ENCODE measurements around the gene ANKRD11. TPM values are rescaled to one million over a fixed set of nuclear protein-coding genes. Genes with fewer than 3 reads are reported as not detected.
"Not testable (repeated sequence)": the region's sequence is repeated elsewhere in the genome, so short reads cannot be mapped to it uniquely, and the experiment has no call there.

Gene ANKRD11
- total RNA-seq, 1 experiment from 2014 or later: 266 TPM

DNA sequence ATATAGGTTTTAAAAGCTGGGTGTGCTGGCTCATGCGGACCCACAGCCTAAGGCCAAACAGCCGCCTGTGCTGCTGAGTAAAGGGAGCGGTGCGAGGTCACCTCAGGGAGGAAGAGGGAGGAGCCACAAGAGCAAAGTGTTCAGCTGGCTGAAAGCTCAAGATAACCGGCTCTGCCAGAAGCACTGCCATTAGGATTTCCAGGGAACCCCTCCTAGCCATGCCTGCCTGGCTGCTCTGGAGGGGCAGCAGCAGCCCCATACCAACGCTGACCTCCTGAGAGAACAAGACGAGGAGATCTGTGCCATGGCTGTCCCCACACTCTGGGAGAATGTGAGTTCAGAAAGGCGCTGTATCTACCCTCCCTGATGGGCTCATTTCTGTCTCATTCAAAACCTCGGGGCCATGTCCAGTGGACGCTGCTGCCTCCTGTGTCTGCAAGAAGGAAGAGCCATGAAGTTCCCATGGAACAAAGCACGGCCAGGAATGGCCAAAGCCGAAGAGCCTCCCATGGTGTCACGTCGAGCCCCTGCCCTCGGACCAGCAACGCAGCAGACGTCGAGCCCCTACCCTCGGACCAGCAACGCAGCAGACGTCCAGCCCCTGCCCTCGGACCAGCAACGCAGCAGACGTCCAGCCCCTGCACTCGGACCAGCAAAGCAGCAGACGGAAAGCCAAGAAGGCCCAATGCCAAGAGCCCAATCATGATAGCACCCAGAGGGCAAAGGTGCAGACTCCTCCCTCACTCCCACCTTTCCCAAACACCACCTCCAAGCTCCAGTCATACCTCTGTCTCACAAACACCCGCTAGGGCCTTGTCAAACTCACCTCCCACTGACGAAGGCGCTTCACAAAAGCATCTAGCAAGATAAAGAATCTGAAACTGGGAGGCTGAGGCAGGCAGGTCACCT, 107.0 kb downstream of the ANKRD11 start:
- Histone ChIP-seq H3K9me2 (ENCODE audit: insufficient read depth) (no peaks in the 10 kb centered on the region), H3K9ac (ENCODE audit: low read length) (no peak overlapping the region), H3K27ac (ENCODE audit: low read depth, low read length) (no peak overlapping the region), H3K4me3 (replicated peaks in 1 of 2; ENCODE audit: low read depth in 1 of 2, low read length in 2 of 2) (no peak overlapping the region), H3K9me3 (ENCODE audit: control insufficient read depth in 1 of 2, insufficient read depth in 1 of 2, low read depth in 1 of 2, low read length in 2 of 2) (no peaks in the 10 kb centered on the region), H3K27me3 (ENCODE audit: insufficient read depth, low read length) (no peaks in the 10 kb centered on the region), H3K36me3 (ENCODE audit: control insufficient read depth in 1 of 2, insufficient read depth in 2 of 2, low read length in 2 of 2) (no peaks in the 10 kb centered on the region), H3K79me2 (ENCODE audit: insufficient read depth, low read length) (peaks cover 99% of the 10 kb centered on the region), H3K4me1 (ENCODE audit: control insufficient read depth in 1 of 2, insufficient read depth in 2 of 2, low read length in 2 of 2) (peaks cover 0 to 20% of the 10 kb centered on the region in 2 experiments; a peak in 1 of 4 replicates), H2AFZ (ENCODE audit: low read depth, low read length, poor library complexity, severe bottlenecking) (no peak overlapping the region), H4K20me1 (ENCODE audit: insufficient read depth) (peaks cover 37% of the 10 kb centered on the region; the same call in 1 of the 2 replicates), H3K4me2 (ENCODE audit: low read length) (no peak overlapping the region)
- POLR2A ChIA-PET: no interaction called here
- DNase-seq (ENCODE audit: low read depth, low spot score) (no peak), ATAC-seq (peak; percentile 26)
- CTCF ChIA-PET: no interaction called here
- RAD21 ChIA-PET (ENCODE audit: low non-redundant PET in 1 of 2, low total read pairs in 2 of 2, uncharacterized antibody in 2 of 2, unreplicated experiment in 2 of 2): no interaction called here
- intact Hi-C loops (cut with micrococcal nuclease): no loop called here
- TF ChIP-seq SIN3A (IDR thresholded peaks at IDR 0.05; ENCODE audit: low read depth) (no peak), POLR2AphosphoS5 (IDR thresholded peaks at IDR 0.05; ENCODE audit: low read depth, low read length) (no peak), RAD21 (IDR thresholded peaks at IDR 0.05; ENCODE audit: low read depth) (no peak), CEBPB (IDR thresholded peaks at IDR 0.05; ENCODE audit: low read depth) (no peak), EZH2phosphoT487 (IDR thresholded peaks at IDR 0.05; ENCODE audit: borderline replicate concordance) (no peak), ZNF274 (IDR thresholded peaks at IDR 0.05; ENCODE audit: low read depth, low read length) (no peak), CBX3 (IDR thresholded peaks at IDR 0.05; ENCODE audit: low read depth) (no peak), POLR2A (IDR thresholded peaks at IDR 0.05; ENCODE audit: borderline replicate concordance, extremely low read depth, insufficient read depth, insufficient read length) (no peak), TCF7L2 (IDR thresholded peaks at IDR 0.05; ENCODE audit: borderline replicate concordance, extremely low read depth, insufficient read depth, insufficient read length) (no peak), SRF (IDR thresholded peaks at IDR 0.05; ENCODE audit: low read depth) (no peak), JUND (IDR thresholded peaks at IDR 0.05) (no peak)
- TF ChIP-seq, protein P1, sequence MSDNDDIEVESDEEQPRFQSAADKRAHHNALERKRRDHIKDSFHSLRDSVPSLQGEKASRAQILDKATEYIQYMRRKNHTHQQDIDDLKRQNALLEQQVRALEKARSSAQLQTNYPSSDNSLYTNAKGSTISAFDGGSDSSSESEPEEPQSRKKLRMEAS (IDR thresholded peaks at IDR 0.05): no peak
- TF ChIP-seq, protein P2, sequence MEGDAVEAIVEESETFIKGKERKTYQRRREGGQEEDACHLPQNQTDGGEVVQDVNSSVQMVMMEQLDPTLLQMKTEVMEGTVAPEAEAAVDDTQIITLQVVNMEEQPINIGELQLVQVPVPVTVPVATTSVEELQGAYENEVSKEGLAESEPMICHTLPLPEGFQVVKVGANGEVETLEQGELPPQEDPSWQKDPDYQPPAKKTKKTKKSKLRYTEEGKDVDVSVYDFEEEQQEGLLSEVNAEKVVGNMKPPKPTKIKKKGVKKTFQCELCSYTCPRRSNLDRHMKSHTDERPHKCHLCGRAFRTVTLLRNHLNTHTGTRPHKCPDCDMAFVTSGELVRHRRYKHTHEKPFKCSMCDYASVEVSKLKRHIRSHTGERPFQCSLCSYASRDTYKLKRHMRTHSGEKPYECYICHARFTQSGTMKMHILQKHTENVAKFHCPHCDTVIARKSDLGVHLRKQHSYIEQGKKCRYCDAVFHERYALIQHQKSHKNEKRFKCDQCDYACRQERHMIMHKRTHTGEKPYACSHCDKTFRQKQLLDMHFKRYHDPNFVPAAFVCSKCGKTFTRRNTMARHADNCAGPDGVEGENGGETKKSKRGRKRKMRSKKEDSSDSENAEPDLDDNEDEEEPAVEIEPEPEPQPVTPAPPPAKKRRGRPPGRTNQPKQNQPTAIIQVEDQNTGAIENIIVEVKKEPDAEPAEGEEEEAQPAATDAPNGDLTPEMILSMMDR (IDR thresholded peaks at IDR 0.05 in 2 of 3, conservative IDR thresholded peaks at IDR 0.05 in 1 of 3; ENCODE audit: borderline replicate concordance in 1 of 3, insufficient read depth in 1 of 3, low read depth in 2 of 3, low read length in 2 of 3): no peak
- no TSS peak for BruUV-seq (replicated peaks)

DNA sequence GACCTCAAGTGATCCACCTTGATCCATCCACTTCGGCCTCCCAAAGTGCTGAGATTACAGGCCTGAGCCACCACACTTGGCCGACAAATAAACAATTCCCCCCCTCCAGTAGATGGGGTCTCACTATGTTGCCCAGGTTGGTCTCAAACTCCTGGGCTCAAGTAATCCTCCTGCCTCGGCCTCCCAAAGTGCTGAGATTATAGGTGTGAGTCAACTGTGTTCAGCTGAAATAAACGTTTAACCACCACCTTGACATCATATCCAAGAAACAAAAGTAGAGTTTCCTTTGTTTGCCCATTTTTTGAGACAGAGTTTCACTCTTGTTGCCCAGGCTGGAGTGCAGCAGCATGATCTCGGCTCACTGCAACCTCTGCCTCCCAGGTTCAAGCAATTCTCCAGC, 107.8 kb downstream of the ANKRD11 start:
- RAD21 ChIA-PET (ENCODE audit: low non-redundant PET in 1 of 2, low total read pairs in 2 of 2, uncharacterized antibody in 2 of 2, unreplicated experiment in 2 of 2); intact Hi-C loops (cut with micrococcal nuclease): not testable (repeated sequence)
- peaks cover 32% of the 10 kb centered on the region; the same call in 1 of the 2 replicates for H4K20me1 ChIP-seq (ENCODE audit: insufficient read depth)

More for the DNA sequence above, 107.8 kb downstream of the ANKRD11 start:
- H3K4me1 ChIP-seq (ENCODE audit: control insufficient read depth in 1 of 2, insufficient read depth in 2 of 2, low read length in 2 of 2): peaks cover 0 to 20% of the 10 kb centered on the region in 2 experiments; a peak in 1 of 4 replicates
- DNase-seq (ENCODE audit: low read depth, low spot score); H3K27ac ChIP-seq (ENCODE audit: low read depth, low read length); H3K36me3 ChIP-seq (ENCODE audit: control insufficient read depth in 1 of 2, insufficient read depth in 2 of 2, low read length in 2 of 2); H3K4me2 ChIP-seq (ENCODE audit: low read length); H2AFZ ChIP-seq (ENCODE audit: low read depth, low read length, poor library complexity, severe bottlenecking); BruUV-seq (replicated peaks); H3K9ac ChIP-seq (ENCODE audit: low read length); H3K4me3 ChIP-seq (replicated peaks in 1 of 2; ENCODE audit: low read depth in 1 of 2, low read length in 2 of 2); H3K9me2 ChIP-seq (ENCODE audit: insufficient read depth); H3K9me3 ChIP-seq (ENCODE audit: control insufficient read depth in 1 of 2, insufficient read depth in 1 of 2, low read depth in 1 of 2, low read length in 2 of 2); ATAC-seq; CTCF ChIA-PET; H3K27me3 ChIP-seq (ENCODE audit: insufficient read depth, low read length); POLR2A ChIA-PET: not testable (repeated sequence)
- peaks cover 99% of the 10 kb centered on the region for H3K79me2 ChIP-seq (ENCODE audit: insufficient read depth, low read length)

Data from HCT116 (cell line).